Measurements from ENCODE around the gene TACC2.
"Not testable (repeated sequence)": the region's sequence is repeated elsewhere in the genome, so short reads cannot be mapped to it uniquely, and the experiment has no call there.

The TACC2 gene

GRCh38 chr10:122022276-122022675, 33.3 kb downstream of the TACC2 start:
- Histone ChIP-seq H3K9me3 (ENCODE audit: low read length) (peaks cover 2% of the 10 kb centered on the region), H3K4me1 (ENCODE audit: insufficient read depth, low read length) (peaks cover 9% of the 10 kb centered on the region), H2AFZ (ENCODE audit: low read depth, low read length) (no peak overlapping the region), H3K36me3 (ENCODE audit: insufficient read depth, low read length) (no peaks in the 10 kb centered on the region), H3K4me3 (ENCODE audit: low read length) (no peak overlapping the region), H3K27me3 (ENCODE audit: insufficient read depth, low read length) (peaks cover 24% of the 10 kb centered on the region)

GRCh38 chr10:122023257-122023656, 34.3 kb downstream of the TACC2 start:
- H3K4me1 ChIP-seq (ENCODE audit: insufficient read depth, low read length); H2AFZ ChIP-seq (ENCODE audit: low read depth, low read length); H3K4me3 ChIP-seq (ENCODE audit: low read length); H3K9me3 ChIP-seq (ENCODE audit: low read length); H3K36me3 ChIP-seq (ENCODE audit: insufficient read depth, low read length): not testable (repeated sequence)
- H3K27me3 ChIP-seq (ENCODE audit: insufficient read depth, low read length): peaks cover 24% of the 10 kb centered on the region

DNA sequence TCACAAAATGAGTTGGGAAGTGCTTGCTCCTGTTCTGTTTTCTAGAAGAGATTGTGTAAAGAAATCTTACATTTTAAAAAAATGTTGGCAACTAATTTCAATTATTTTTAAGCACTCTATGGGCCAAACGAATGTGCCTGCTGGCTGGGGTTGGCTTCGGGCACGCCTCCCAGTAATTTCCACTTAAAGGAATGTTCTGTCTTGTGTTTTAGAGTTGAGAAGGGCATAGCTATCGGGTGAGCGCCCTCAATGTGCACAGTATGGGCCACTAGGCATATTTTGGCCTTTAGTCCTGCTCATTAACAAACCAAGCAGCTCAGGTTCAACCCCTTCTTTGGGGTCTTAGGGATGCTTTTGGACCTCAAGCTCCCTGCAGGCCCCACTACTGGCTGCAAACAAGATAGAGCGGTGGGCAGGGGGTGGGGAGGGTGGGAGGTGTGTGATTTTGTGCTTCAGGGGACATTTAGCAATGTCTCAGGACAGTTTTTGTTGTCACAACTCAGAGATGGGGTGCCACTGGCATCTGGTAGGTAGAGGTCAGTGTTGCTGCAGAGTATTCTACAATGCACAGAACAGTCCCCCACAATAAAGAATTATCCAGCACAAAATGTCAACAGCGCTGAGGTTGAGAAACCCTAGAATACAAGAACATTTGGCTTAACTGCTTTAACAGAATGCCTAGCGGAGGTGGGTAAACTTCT, 40.7 kb downstream of the TACC2 start:
- H2AFZ ChIP-seq (ENCODE audit: low read depth, low read length): no peak overlapping the region
- H3K27me3 ChIP-seq (ENCODE audit: insufficient read depth, low read length): no peaks in the 10 kb centered on the region
- no peaks in the 10 kb centered on the region for H3K36me3 ChIP-seq (ENCODE audit: insufficient read depth, low read length)
- H3K9me3 ChIP-seq (ENCODE audit: low read length): no peaks in the 10 kb centered on the region
- H3K4me1 ChIP-seq (ENCODE audit: insufficient read depth, low read length): no peaks in the 10 kb centered on the region
- H3K4me3 ChIP-seq (ENCODE audit: low read length): no peak overlapping the region

DNA sequence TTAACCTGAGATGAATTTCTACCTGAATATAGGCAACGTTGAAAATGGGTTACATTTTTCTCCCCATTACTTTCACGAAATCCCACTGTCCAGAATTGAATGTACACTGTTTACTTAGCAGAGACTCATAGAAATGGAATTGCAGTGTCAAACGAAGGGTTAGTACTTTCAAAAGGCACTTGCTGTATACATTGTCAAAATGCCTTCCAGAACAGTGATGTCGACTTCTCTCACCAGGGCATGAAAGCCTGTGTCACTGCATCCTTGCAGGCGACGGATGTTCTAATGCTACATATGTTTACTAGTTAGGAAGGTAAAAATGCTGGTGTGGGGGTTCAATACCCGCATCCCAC, 41.2 kb downstream of the TACC2 start:
- H2AFZ ChIP-seq (ENCODE audit: low read depth, low read length): no peak overlapping the region
- H3K4me1 ChIP-seq (ENCODE audit: insufficient read depth, low read length): no peaks in the 10 kb centered on the region
- no peaks in the 10 kb centered on the region for H3K9me3 ChIP-seq (ENCODE audit: low read length)
- no peak overlapping the region for H3K4me3 ChIP-seq (ENCODE audit: low read length)
- H3K36me3 ChIP-seq (ENCODE audit: insufficient read depth, low read length): no peaks in the 10 kb centered on the region
- no peaks in the 10 kb centered on the region for H3K27me3 ChIP-seq (ENCODE audit: insufficient read depth, low read length)

GRCh38 chr10:122033224-122033926, 44.4 kb downstream of the TACC2 start:
- Histone ChIP-seq H3K36me3 (ENCODE audit: insufficient read depth, low read length) (no peaks in the 10 kb centered on the region), H3K27me3 (ENCODE audit: insufficient read depth, low read length) (no peaks in the 10 kb centered on the region), H2AFZ (ENCODE audit: low read depth, low read length) (no peak overlapping the region), H3K9me3 (ENCODE audit: low read length) (no peaks in the 10 kb centered on the region), H3K4me1 (ENCODE audit: insufficient read depth, low read length) (no peaks in the 10 kb centered on the region), H3K4me3 (ENCODE audit: low read length) (no peak overlapping the region)

GRCh38 chr10:122034149-122034756, 45.3 kb downstream of the TACC2 start:
- no peaks in the 10 kb centered on the region for H3K4me1 ChIP-seq (ENCODE audit: insufficient read depth, low read length)
- H3K9me3 ChIP-seq (ENCODE audit: low read length): no peaks in the 10 kb centered on the region
- no peaks in the 10 kb centered on the region for H3K27me3 ChIP-seq (ENCODE audit: insufficient read depth, low read length)
- H2AFZ ChIP-seq (ENCODE audit: low read depth, low read length): no peak overlapping the region
- no peak overlapping the region for H3K4me3 ChIP-seq (ENCODE audit: low read length)
- H3K36me3 ChIP-seq (ENCODE audit: insufficient read depth, low read length): no peaks in the 10 kb centered on the region

DNA sequence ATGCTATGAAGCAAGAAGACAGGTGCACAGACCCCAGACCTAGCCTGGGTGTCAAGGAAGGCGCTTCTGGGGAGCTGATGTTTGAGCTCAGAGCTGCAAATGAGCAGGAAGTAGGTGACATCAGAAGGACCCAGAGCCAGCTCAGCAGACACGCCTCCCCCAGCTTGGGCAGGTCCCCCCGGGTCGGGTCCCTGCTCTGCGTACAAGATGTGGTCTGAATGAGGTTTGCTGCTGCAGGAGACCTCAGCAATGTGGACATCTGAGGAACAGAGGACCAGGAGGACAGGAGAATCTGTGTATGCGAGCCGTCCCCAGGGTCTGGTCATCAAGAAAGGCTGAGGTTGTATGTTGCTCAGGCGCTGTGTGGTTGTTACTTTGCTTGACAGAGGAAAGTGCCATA, 51.8 kb downstream of the TACC2 start:
- Histone ChIP-seq H3K27me3 (ENCODE audit: insufficient read depth, low read length) (no peaks in the 10 kb centered on the region), H3K4me1 (ENCODE audit: insufficient read depth, low read length) (peaks cover 11% of the 10 kb centered on the region), H3K9me3 (ENCODE audit: low read length) (no peaks in the 10 kb centered on the region), H3K4me3 (ENCODE audit: low read length) (no peak overlapping the region), H2AFZ (ENCODE audit: low read depth, low read length) (no peak overlapping the region), H3K36me3 (ENCODE audit: insufficient read depth, low read length) (no peaks in the 10 kb centered on the region)

DNA sequence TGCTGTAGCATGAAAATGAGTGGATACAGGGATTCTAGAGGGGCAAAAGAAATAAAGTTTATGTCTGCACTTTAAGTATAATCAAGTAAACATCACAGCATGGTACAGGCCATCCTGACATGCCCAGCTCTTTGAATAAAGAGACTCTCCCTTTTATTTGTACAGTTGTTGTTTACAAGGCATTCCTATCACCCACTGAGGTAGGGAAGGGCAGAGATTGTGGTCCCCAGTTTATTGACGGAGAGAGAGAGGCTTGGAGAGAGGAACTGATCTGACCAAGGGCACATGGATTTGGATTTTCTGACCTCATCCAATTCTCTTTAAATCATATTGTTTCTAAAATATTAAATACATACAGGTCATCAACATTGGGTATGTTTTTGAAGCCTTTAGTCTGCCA, 53.9 kb downstream of the TACC2 start:
- H3K4me1 ChIP-seq (ENCODE audit: insufficient read depth, low read length): peaks cover 11% of the 10 kb centered on the region
- H3K36me3 ChIP-seq (ENCODE audit: insufficient read depth, low read length): no peaks in the 10 kb centered on the region
- H2AFZ ChIP-seq (ENCODE audit: low read depth, low read length): no peak overlapping the region
- H3K4me3 ChIP-seq (ENCODE audit: low read length): no peak overlapping the region
- no peaks in the 10 kb centered on the region for H3K9me3 ChIP-seq (ENCODE audit: low read length)
- H3K27me3 ChIP-seq (ENCODE audit: insufficient read depth, low read length): no peaks in the 10 kb centered on the region

DNA sequence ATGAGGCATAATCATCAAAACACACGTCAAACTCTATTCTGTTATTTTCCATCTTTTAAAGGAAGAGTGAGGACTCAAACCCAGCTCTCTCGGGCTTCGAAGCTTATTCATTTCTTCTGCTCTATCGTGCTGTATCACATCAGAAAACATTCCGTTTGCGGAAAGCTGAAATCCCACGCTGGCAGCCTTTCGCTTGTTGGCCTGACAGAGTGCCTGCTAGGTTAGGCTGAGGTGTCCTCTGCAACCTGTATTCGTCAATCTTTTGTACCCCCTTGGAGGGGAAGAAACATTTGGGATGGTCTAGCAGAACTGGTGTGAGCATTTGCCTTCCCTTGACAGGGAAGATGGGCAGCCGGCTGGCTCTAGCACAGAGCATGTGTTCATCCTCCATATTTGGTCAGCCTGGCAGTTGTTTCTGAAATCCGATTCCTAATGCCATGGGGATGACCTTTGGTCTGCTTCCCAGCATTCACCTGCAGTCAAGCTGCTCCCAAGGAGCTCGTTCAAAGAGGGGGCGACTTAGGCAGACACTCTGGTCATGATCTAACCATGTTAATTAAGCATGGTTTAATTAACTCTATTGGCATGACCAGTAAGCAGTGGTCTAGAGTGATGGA, 55.2 kb downstream of the TACC2 start:
- H3K4me3 ChIP-seq (ENCODE audit: low read length): no peak overlapping the region

GRCh38 chr10:122044713-122045112, 55.8 kb downstream of the TACC2 start:
- Histone ChIP-seq H3K4me1 (ENCODE audit: insufficient read depth, low read length) (peaks cover 18% of the 10 kb centered on the region), H3K36me3 (ENCODE audit: insufficient read depth, low read length) (no peaks in the 10 kb centered on the region), H3K4me3 (ENCODE audit: low read length) (no peak overlapping the region), H3K9me3 (ENCODE audit: low read length) (no peaks in the 10 kb centered on the region), H2AFZ (ENCODE audit: low read depth, low read length) (no peak overlapping the region), H3K27me3 (ENCODE audit: insufficient read depth, low read length) (no peaks in the 10 kb centered on the region)

More for the DNA sequence above, 55.2 kb downstream of the TACC2 start:
- Histone ChIP-seq H3K27me3 (ENCODE audit: insufficient read depth, low read length) (no peaks in the 10 kb centered on the region), H3K9me3 (ENCODE audit: low read length) (no peaks in the 10 kb centered on the region), H3K4me1 (ENCODE audit: insufficient read depth, low read length) (peaks cover 18% of the 10 kb centered on the region), H2AFZ (ENCODE audit: low read depth, low read length) (peak overlapping the region; percentile 8), H3K36me3 (ENCODE audit: insufficient read depth, low read length) (no peaks in the 10 kb centered on the region)

DNA sequence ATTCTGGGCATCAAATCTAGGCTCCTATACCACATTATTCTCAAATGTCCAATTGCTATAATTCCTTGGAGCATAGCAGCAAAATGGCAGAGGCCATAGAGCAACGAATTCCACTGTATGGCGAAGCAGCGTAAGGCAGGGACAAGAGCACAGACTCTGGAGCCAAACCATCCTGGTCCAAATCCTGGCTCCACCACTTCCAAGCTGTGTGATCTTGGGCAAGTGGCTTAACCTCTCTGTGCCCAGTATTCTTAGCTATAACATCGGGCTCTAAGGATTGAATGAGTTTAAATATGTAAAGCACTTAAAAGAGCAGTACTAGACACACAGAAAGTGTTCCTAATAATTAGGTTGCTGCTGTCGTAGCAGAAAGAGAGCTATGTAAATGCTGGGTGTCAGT, 56.2 kb downstream of the TACC2 start:
- Histone ChIP-seq H3K27me3 (ENCODE audit: insufficient read depth, low read length) (no peaks in the 10 kb centered on the region), H3K36me3 (ENCODE audit: insufficient read depth, low read length) (no peaks in the 10 kb centered on the region), H3K9me3 (ENCODE audit: low read length) (no peaks in the 10 kb centered on the region), H3K4me3 (ENCODE audit: low read length) (no peak overlapping the region), H2AFZ (ENCODE audit: low read depth, low read length) (no peak overlapping the region), H3K4me1 (ENCODE audit: insufficient read depth, low read length) (peaks cover 18% of the 10 kb centered on the region)

DNA sequence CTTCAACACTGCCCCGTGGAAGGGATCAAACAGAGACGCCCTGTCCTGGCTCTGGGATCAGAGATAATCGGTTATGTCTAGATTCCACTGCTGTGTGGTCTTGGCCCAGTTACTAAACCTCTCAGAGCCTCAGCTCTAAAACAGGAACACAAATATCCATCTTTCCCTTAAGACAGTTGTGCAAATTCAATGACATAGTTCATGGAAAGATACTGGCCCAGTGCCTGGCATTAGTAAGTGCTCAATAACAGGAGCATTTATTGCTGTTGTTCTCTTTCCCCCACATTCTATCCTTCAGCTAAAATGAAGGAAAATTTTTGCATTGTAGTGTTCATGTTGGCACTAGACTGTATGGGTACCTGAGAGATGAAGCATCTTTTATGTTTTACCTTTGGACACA, 58.6 kb downstream of the TACC2 start:
- Histone ChIP-seq H3K4me1 (ENCODE audit: insufficient read depth, low read length) (peaks cover 29% of the 10 kb centered on the region), H2AFZ (ENCODE audit: low read depth, low read length) (no peak overlapping the region), H3K4me3 (ENCODE audit: low read length) (no peak overlapping the region), H3K27me3 (ENCODE audit: insufficient read depth, low read length) (no peaks in the 10 kb centered on the region), H3K36me3 (ENCODE audit: insufficient read depth, low read length) (no peaks in the 10 kb centered on the region), H3K9me3 (ENCODE audit: low read length) (no peaks in the 10 kb centered on the region)

GRCh38 chr10:122049076-122049475, 60.1 kb downstream of the TACC2 start:
- Histone ChIP-seq H3K4me1 (ENCODE audit: insufficient read depth, low read length) (peaks cover 25% of the 10 kb centered on the region), H3K27me3 (ENCODE audit: insufficient read depth, low read length) (no peaks in the 10 kb centered on the region), H3K4me3 (ENCODE audit: low read length) (no peak overlapping the region), H3K36me3 (ENCODE audit: insufficient read depth, low read length) (no peaks in the 10 kb centered on the region), H3K9me3 (ENCODE audit: low read length) (no peaks in the 10 kb centered on the region), H2AFZ (ENCODE audit: low read depth, low read length) (no peak overlapping the region)
